Calu3 (cell line): Measurements from ENCODE around the gene PNISR. TPM values are rescaled to one million over a fixed set of nuclear protein-coding genes. Genes with fewer than 3 reads are reported as not detected.

Experiments used
- total RNA-seq: library from RNA; stranded (reverse); gene quantifications from 2 replicates; pipeline ENCODE4 v1.2.3, GENCODE V29; 2022

Gene PNISR
- total RNA-seq, 1 experiment from 2014 or later, result 82.5 TPM

Other genes starting within 250 kb of the PNISR start
- gene FAXC, start 75.6 kb downstream of the PNISR start, total RNA-seq, result 0.83 and 1.5 TPM in 2 replicates
- 5.8 and 7.6 TPM in 2 replicates for gene COQ3, start 31.1 kb downstream of the PNISR start, total RNA-seq
- 13.8 and 15.0 TPM in 2 replicates for gene USP45, start 90.1 kb upstream of the PNISR start, total RNA-seq
- 78.3 and 84.1 TPM in 2 replicates for gene CCNC, start 143.4 kb upstream of the PNISR start, total RNA-seq
- gene PRDM13, start 181.5 kb upstream of the PNISR start, total RNA-seq, result 0.71 and 1.3 TPM in 2 replicates